GM18868 (cell line): Measurements from ENCODE around the gene LDB3.

Experiments used
- ATAC-seq: cut with Tn5 transposase; IDR thresholded peaks from one replicate; pipeline ENCODE4 v1.9.1; 2021; ENCODE audit warnings: mild to moderate bottlenecking, moderate library complexity; ENCODE audit not compliant: unreplicated experiment

The LDB3 gene

GRCh38 chr10:86700851-86701617 is 32.7 kb downstream of the LDB3 start:
- no peak for ATAC-seq

- no peak for ATAC-seq
Observed at GRCh38 chr10:86703176-86703575, 34.9 kb downstream of the LDB3 start.

- ATAC-seq: no peak
Observed at GRCh38 chr10:86705139-86705538, 36.8 kb downstream of the LDB3 start.

- ATAC-seq: no peak
Observed at GRCh38 chr10:86705905-86706304, 37.6 kb downstream of the LDB3 start.

GRCh38 chr10:86706401-86706841 is 38.1 kb downstream of the LDB3 start:
- ATAC-seq: no peak

- ATAC-seq: no peak
Observed at GRCh38 chr10:86706977-86707376, 38.7 kb downstream of the LDB3 start.

- ATAC-seq: no peak
Observed at GRCh38 chr10:86707505-86707904, 39.2 kb downstream of the LDB3 start.

- ATAC-seq: no peak
Observed at GRCh38 chr10:86708068-86708782, 39.9 kb downstream of the LDB3 start.

- no peak for ATAC-seq
Observed at GRCh38 chr10:86708783-86709380, 40.6 kb downstream of the LDB3 start.

GRCh38 chr10:86709396-86710185 is 41.3 kb downstream of the LDB3 start:
- no peak for ATAC-seq

GRCh38 chr10:86710987-86711512 is 42.7 kb downstream of the LDB3 start:
- ATAC-seq: peak; percentile 83

- peak; percentile 39 for ATAC-seq
Observed at GRCh38 chr10:86711513-86712316, 43.4 kb downstream of the LDB3 start.

- peak; percentile 30 for ATAC-seq
Observed at GRCh38 chr10:86712317-86712707, 44.0 kb downstream of the LDB3 start.

- no peak for ATAC-seq
Observed at GRCh38 chr10:86715156-86715795, 47.0 kb downstream of the LDB3 start.

- ATAC-seq: no peak
Observed at GRCh38 chr10:86715836-86716235, 47.5 kb downstream of the LDB3 start.

GRCh38 chr10:86716466-86716865 is 48.2 kb downstream of the LDB3 start:
- no peak for ATAC-seq

GRCh38 chr10:86718556-86718955 is 50.2 kb downstream of the LDB3 start:
- no peak for ATAC-seq

GRCh38 chr10:86721232-86721631 is 52.9 kb downstream of the LDB3 start:
- ATAC-seq: no peak

GRCh38 chr10:86723009-86723408 is 54.7 kb downstream of the LDB3 start:
- no peak for ATAC-seq

GRCh38 chr10:86724445-86724844 is 56.1 kb downstream of the LDB3 start:
- ATAC-seq: no peak
